ENCODE data around the gene GLCCI1. TPM values are rescaled to one million over a fixed set of nuclear protein-coding genes. Genes with fewer than 3 reads are reported as not detected.

The GLCCI1 gene
- total RNA-seq, 1 experiment from 2014 or later: 4.6 TPM

GRCh38 chr7:7946486-7946885, 22.1 kb upstream of the GLCCI1 start:
- no peak overlapping the region for H3K27ac ChIP-seq (ENCODE audit: low read depth, low read length)
- no peak overlapping the region for H3K4me2 ChIP-seq (ENCODE audit: low read length)
- no peaks in the 10 kb centered on the region for H3K27me3 ChIP-seq (ENCODE audit: insufficient read depth, low read length)
- no peaks in the 10 kb centered on the region for H3K9me2 ChIP-seq (ENCODE audit: insufficient read depth)
- POLR2A ChIA-PET: no interaction called here
- no peak overlapping the region for H2AFZ ChIP-seq (ENCODE audit: low read depth, low read length, poor library complexity, severe bottlenecking)
- H3K9ac ChIP-seq (ENCODE audit: low read length): no peak overlapping the region
- RAD21 ChIA-PET (ENCODE audit: low non-redundant PET in 1 of 2, low total read pairs in 2 of 2, uncharacterized antibody in 2 of 2, unreplicated experiment in 2 of 2): no interaction called here
- H3K4me1 ChIP-seq (ENCODE audit: control insufficient read depth in 1 of 2, insufficient read depth in 2 of 2, low read length in 2 of 2): no peaks in the 10 kb centered on the region
- no peaks in the 10 kb centered on the region for H3K79me2 ChIP-seq (ENCODE audit: insufficient read depth, low read length)
- no peaks in the 10 kb centered on the region for H3K9me3 ChIP-seq (ENCODE audit: control insufficient read depth in 1 of 2, insufficient read depth in 1 of 2, low read depth in 1 of 2, low read length in 2 of 2)
- no peak for ATAC-seq
- DNase-seq (ENCODE audit: low read depth, low spot score): no peak
- TF ChIP-seq CTCF (IDR thresholded peaks at IDR 0.05 in 2 of 3, conservative IDR thresholded peaks at IDR 0.05 in 1 of 3; ENCODE audit: borderline replicate concordance in 1 of 3, insufficient read depth in 1 of 3, low read depth in 2 of 3, low read length in 2 of 3) (no peak), POLR2AphosphoS5 (IDR thresholded peaks at IDR 0.05; ENCODE audit: low read depth, low read length) (no peak), SRF (IDR thresholded peaks at IDR 0.05; ENCODE audit: low read depth) (no peak), ATF3 (IDR thresholded peaks at IDR 0.05) (no peak), CEBPB (IDR thresholded peaks at IDR 0.05; ENCODE audit: low read depth) (no peak), TCF7L2 (IDR thresholded peaks at IDR 0.05; ENCODE audit: borderline replicate concordance, extremely low read depth, insufficient read depth, insufficient read length) (no peak), MAX (IDR thresholded peaks at IDR 0.05) (no peak), POLR2A (IDR thresholded peaks at IDR 0.05; ENCODE audit: borderline replicate concordance, extremely low read depth, insufficient read depth, insufficient read length) (no peak), SP1 (IDR thresholded peaks at IDR 0.05; ENCODE audit: low read depth) (no peak), ZBTB33 (IDR thresholded peaks at IDR 0.05; ENCODE audit: extremely low read depth, insufficient replicate concordance, low read length) (no peak), EGR1 (IDR thresholded peaks at IDR 0.05; ENCODE audit: low read depth) (no peak), ZNF274 (IDR thresholded peaks at IDR 0.05; ENCODE audit: low read depth, low read length) (no peak)
- H3K36me3 ChIP-seq (ENCODE audit: control insufficient read depth in 1 of 2, insufficient read depth in 2 of 2, low read length in 2 of 2): no peaks in the 10 kb centered on the region
- H3K4me3 ChIP-seq (replicated peaks in 1 of 2; ENCODE audit: low read depth in 1 of 2, low read length in 2 of 2): no peak overlapping the region
- H4K20me1 ChIP-seq (ENCODE audit: insufficient read depth): no peaks in the 10 kb centered on the region
- intact Hi-C loops (cut with micrococcal nuclease): no loop called here
- CTCF ChIA-PET: no interaction called here
- no TSS peak for BruUV-seq (replicated peaks)

All from HCT116 (cell line).